HCT116 (cell line): ENCODE data around the gene HOXC6. TPM values are rescaled to one million over a fixed set of nuclear protein-coding genes. Genes with fewer than 3 reads are reported as not detected.

Experiments
- ATAC-seq: fragments of 200-7000 bp; cut with Tn5 transposase; 2 replicates; pipeline ENCODE4 v1.9.1; 2020; ENCODE audit warnings: mild to moderate bottlenecking, moderate library complexity
- BruUV-seq: library from RNA; stranded (reverse); fragments of 400-500 nt; replicated peaks from 2 replicates; lab custom pipeline; 2021; lab: Mats Ljungman, UMichigan
- CTCF ChIA-PET: fragments of 300-600 bp; sonication (Branson Sonifier 250); formaldehyde crosslinking; loops from one replicate; lab custom pipeline; 2021; ENCODE audit warnings: antibody characterized with exemption; lab: Charles Lee
- POLR2A ChIA-PET: fragments of 300-600, 350-600 bp; sonication (Branson Sonifier 250); formaldehyde crosslinking; loops from one replicate; lab custom pipeline; 2021; ENCODE audit warnings: antibody characterized with exemption; lab: Charles Lee
- RAD21 ChIA-PET, 2 experiments: fragments of 300-600 bp; sonication (Branson Sonifier 250); formaldehyde crosslinking; loops; one replicate each; lab custom pipeline; 2023; ENCODE audit warnings: low total read pairs in 2 of 2; ENCODE audit not compliant: uncharacterized antibody in 2 of 2, unreplicated experiment in 2 of 2, low non-redundant PET in 1 of 2; lab: Charles Lee
- DNase-seq: peaks from one replicate; pipeline ENCODE4 v3.0.0-alpha.2; 2010; ENCODE audit warnings: low read depth, low spot score
- H2AFZ ChIP-seq: fragments of 200-600 bp; shearing (Covaris generic), sonication (generic); 2 replicates; pipeline ENCODE4 v1.6.1; 2017; ENCODE audit warnings: low read depth, mixed run types, mixed read lengths, antibody characterized with exemption, low read length; ENCODE audit not compliant: poor library complexity, severe bottlenecking
- H3K27ac ChIP-seq: 2 replicates; pipeline ENCODE4 v1.5.1; 2012; ENCODE audit warnings: low read depth, low read length
- H3K27me3 ChIP-seq: fragments of 200-600 bp; sonication (generic); 2 replicates; pipeline ENCODE4 v1.6.1; 2016; ENCODE audit warnings: mixed run types, low read length, mixed read lengths; ENCODE audit not compliant: insufficient read depth
- H3K36me3 ChIP-seq, 2 experiments: fragments of 200-500 bp in 1 of 2; fragments of 200-600 bp in 1 of 2; sonication (Bioruptor generic) in 1 of 2; sonication (generic) in 1 of 2; 2 replicates each; pipeline versions ENCODE4 v1.5.1 to v1.6.1; 2014 to 2016; ENCODE audit warnings: low read length in 2 of 2, inconsistent platforms in 1 of 2, mixed read lengths in 1 of 2, mixed run types in 1 of 2; ENCODE audit not compliant: insufficient read depth in 2 of 2, control insufficient read depth in 1 of 2
- H3K4me1 ChIP-seq, 2 experiments: fragments of 200-600 bp in 1 of 2; sonication (generic) in 1 of 2; 2 replicates each; pipeline versions ENCODE4 v1.5.1 to v1.6.1; 2012 to 2017; ENCODE audit warnings: low read length in 2 of 2, inconsistent platforms in 1 of 2, mild to moderate bottlenecking in 1 of 2, mixed read lengths in 1 of 2, mixed run types in 1 of 2, moderate library complexity in 1 of 2; ENCODE audit not compliant: insufficient read depth in 2 of 2, control insufficient read depth in 1 of 2
- H3K4me2 ChIP-seq: fragments of 200-600 bp; sonication (generic); 2 replicates; pipeline ENCODE4 v1.6.1; 2017; ENCODE audit warnings: mixed run types, low read length, mixed read lengths
- H3K4me3 ChIP-seq, 2 experiments: fragments of 200-600 bp in 1 of 2; sonication (generic) in 1 of 2; replicated peaks in 1 of 2; 2 replicates each; pipeline ENCODE4 v1.5.1; 2011 to 2016; ENCODE audit warnings: low read length in 2 of 2, control low read depth in 1 of 2, low read depth in 1 of 2, mild to moderate bottlenecking in 1 of 2, mixed read lengths in 1 of 2, mixed run types in 1 of 2
- H3K79me2 ChIP-seq: fragments of 200-600 bp; sonication (generic); 2 replicates; pipeline ENCODE4 v1.6.1; 2017; ENCODE audit warnings: mild to moderate bottlenecking, mixed run types, low read length, moderate library complexity, mixed read lengths; ENCODE audit not compliant: insufficient read depth
- H3K9ac ChIP-seq: fragments of 200-600 bp; sonication (generic); 2 replicates; pipeline ENCODE4 v1.6.1; 2016; ENCODE audit warnings: low read length, mixed read lengths
- H3K9me2 ChIP-seq: fragments of 200-600 bp; sonication (generic), shearing (Covaris generic); 2 replicates; pipeline ENCODE4 v1.6.1; 2017; ENCODE audit warnings: mixed run types, mild to moderate bottlenecking, moderate library complexity; ENCODE audit not compliant: insufficient read depth
- H3K9me3 ChIP-seq, 2 experiments: fragments of 200-500 bp in 1 of 2; fragments of 200-600 bp in 1 of 2; sonication (Bioruptor generic) in 1 of 2; sonication (generic) in 1 of 2; 2 replicates each; pipeline ENCODE4 v1.6.1; 2014 to 2017; ENCODE audit warnings: low read length in 2 of 2, mixed read lengths in 2 of 2, inconsistent platforms in 1 of 2, low read depth in 1 of 2, mild to moderate bottlenecking in 1 of 2, mixed run types in 1 of 2, moderate library complexity in 1 of 2; ENCODE audit not compliant: control insufficient read depth in 1 of 2, insufficient read depth in 1 of 2
- H4K20me1 ChIP-seq: fragments of 200-600 bp; sonication (generic), shearing (Covaris generic); 2 replicates; pipeline ENCODE4 v1.6.1; 2017; ENCODE audit warnings: mixed run types, mild to moderate bottlenecking, moderate library complexity; ENCODE audit not compliant: insufficient read depth
- ATF3 ChIP-seq: IDR thresholded peaks from 2 replicates; pipeline ENCODE4 v1.6.1; 2012
- CBX3 ChIP-seq: IDR thresholded peaks from 2 replicates; pipeline ENCODE4 v1.6.1; 2012; ENCODE audit warnings: low read depth
- CEBPB ChIP-seq: IDR thresholded peaks from 2 replicates; pipeline ENCODE4 v1.6.1; 2012; ENCODE audit warnings: low read depth
- EGR1 ChIP-seq: IDR thresholded peaks from 2 replicates; pipeline ENCODE4 v1.6.1; 2012; ENCODE audit warnings: low read depth
- ELF1 ChIP-seq: IDR thresholded peaks from 2 replicates; pipeline ENCODE4 v1.6.1; 2012; ENCODE audit warnings: low read depth, borderline replicate concordance
- EZH2 ChIP-seq: fragments of 200-600 bp; sonication (generic); IDR thresholded peaks from 2 replicates; pipeline ENCODE4 v1.6.1; 2017; ENCODE audit warnings: antibody characterized with exemption, mixed run types
- EZH2phosphoT487 ChIP-seq: fragments of 200-600 bp; IDR thresholded peaks from 2 replicates; pipeline ENCODE4 v1.6.1; 2018; ENCODE audit warnings: antibody characterized with exemption, borderline replicate concordance
- JUND ChIP-seq: IDR thresholded peaks from 2 replicates; pipeline ENCODE4 v1.6.1; 2012
- MAX ChIP-seq: IDR thresholded peaks from 2 replicates; pipeline ENCODE4 v1.6.1; 2012
- RAD21 ChIP-seq: IDR thresholded peaks from 2 replicates; pipeline ENCODE4 v1.6.1; 2012; ENCODE audit warnings: low read depth, mild to moderate bottlenecking
- SP1 ChIP-seq: IDR thresholded peaks from 2 replicates; pipeline ENCODE4 v1.6.1; 2012; ENCODE audit warnings: low read depth
- SRF ChIP-seq: IDR thresholded peaks from 2 replicates; pipeline ENCODE4 v1.6.1; 2012; ENCODE audit warnings: low read depth
- YY1 ChIP-seq: IDR thresholded peaks from 2 replicates; pipeline ENCODE4 v1.6.1; 2011; ENCODE audit warnings: low read length, low read depth, moderate library complexity, mild to moderate bottlenecking; ENCODE audit not compliant: insufficient replicate concordance; ENCODE audit errors: extremely low read depth
- ZNF274 ChIP-seq: fragments of 200-500 bp; sonication (Bioruptor generic); IDR thresholded peaks from 2 replicates; pipeline ENCODE4 v1.6.1; 2014; ENCODE audit warnings: mild to moderate bottlenecking, low read depth, low read length, inconsistent platforms
- intact Hi-C: fragments of 100-400 bp; cut with micrococcal nuclease; formaldehyde crosslinking; loops from 2 replicates; pipeline ENCODE4 v1.10.0; 2022
- total RNA-seq: library from RNA; stranded (reverse); gene quantifications from one replicate; pipeline ENCODE4 v1.2.1, GENCODE V29; 2021; ENCODE audit not compliant: unreplicated experiment

HOXC6 gene
- total RNA-seq, 1 experiment from 2014 or later: 3.1 TPM

- H3K4me1 ChIP-seq: no peaks in the 10 kb centered on the region
- H3K27ac ChIP-seq: no peak overlapping the region
- ATAC-seq: no peak
- intact Hi-C loops: no loop called here
- no peaks in the 10 kb centered on the region for H4K20me1 ChIP-seq
- DNase-seq: no peak
- POLR2A ChIA-PET: no interaction called here
- peaks cover 5% of the 10 kb centered on the region; the same call in 1 of the 2 replicates for H3K27me3 ChIP-seq
- H3K79me2 ChIP-seq: no peaks in the 10 kb centered on the region
- H3K4me3 ChIP-seq: no peak overlapping the region
- H3K9me2 ChIP-seq: no peaks in the 10 kb centered on the region
- CTCF ChIA-PET: no interaction called here
- no peak overlapping the region for H2AFZ ChIP-seq
- no TSS peak for BruUV-seq
- TF ChIP-seq EGR1 (no peak), RAD21 (no peak), YY1 (no peak), SP1 (no peak), EZH2phosphoT487 (no peak), ZNF274 (no peak), CBX3 (no peak), EZH2 (no peak), JUND (no peak), SRF (no peak), CEBPB (no peak), ELF1 (no peak), MAX (no peak), ATF3 (no peak)
- RAD21 ChIA-PET: no interaction called here
- H3K9me3 ChIP-seq: no peaks in the 10 kb centered on the region
- no peak overlapping the region for H3K4me2 ChIP-seq
- no peaks in the 10 kb centered on the region for H3K36me3 ChIP-seq
- no peak overlapping the region for H3K9ac ChIP-seq
These were observed 32.1 kb downstream of the HOXC6 start for GRCh38 chr12:54060174-54060974.
